Glomerular visceral epithelial cell (primary cell): Measurements from ENCODE around the gene ZNF740.
A peak's percentile ranks its signal among the peaks of the same experiment; 100 is the strongest.
"Not testable (repeated sequence)": the region's sequence is repeated elsewhere in the genome, so short reads cannot be mapped to it uniquely, and the experiment has no call there.

Source experiments
- DNase-seq: peaks from one replicate; pipeline ENCODE4 v3.0.0-alpha.2; 2016; ENCODE audit errors: extremely low spot score

ZNF740 gene

DNA sequence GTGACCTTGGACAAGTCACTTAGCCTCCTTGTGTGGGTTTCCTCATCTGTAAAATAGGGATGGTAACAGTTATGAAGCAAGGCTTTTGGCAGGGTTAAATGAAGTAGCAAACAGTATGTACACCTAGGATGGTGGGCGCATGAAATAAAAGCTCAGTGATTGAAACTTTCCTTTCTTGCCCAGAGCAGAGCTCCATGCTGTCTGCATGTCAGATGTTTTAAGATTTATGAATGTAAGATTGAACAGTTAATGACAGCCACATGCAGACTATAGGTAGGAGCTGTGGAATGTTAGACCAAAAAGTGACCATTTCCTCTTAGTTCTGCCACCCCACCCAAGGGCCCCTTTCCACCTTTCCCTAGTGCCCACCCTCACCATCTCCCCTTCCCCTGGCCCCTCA lies 14.5 kb downstream of the ZNF740 start:
- no peak for DNase-seq

- DNase-seq: peak; percentile 41
Measured at GRCh38 chr12:53195516-53196420, 15.2 kb downstream of the ZNF740 start.

- DNase-seq: no peak
Measured at GRCh38 chr12:53196486-53196885, 16.0 kb downstream of the ZNF740 start.

GRCh38 chr12:53197011-53197640 lies 16.6 kb downstream of the ZNF740 start:
- no peak for DNase-seq

GRCh38 chr12:53198486-53199110 lies 18.1 kb downstream of the ZNF740 start:
- no peak for DNase-seq

DNA sequence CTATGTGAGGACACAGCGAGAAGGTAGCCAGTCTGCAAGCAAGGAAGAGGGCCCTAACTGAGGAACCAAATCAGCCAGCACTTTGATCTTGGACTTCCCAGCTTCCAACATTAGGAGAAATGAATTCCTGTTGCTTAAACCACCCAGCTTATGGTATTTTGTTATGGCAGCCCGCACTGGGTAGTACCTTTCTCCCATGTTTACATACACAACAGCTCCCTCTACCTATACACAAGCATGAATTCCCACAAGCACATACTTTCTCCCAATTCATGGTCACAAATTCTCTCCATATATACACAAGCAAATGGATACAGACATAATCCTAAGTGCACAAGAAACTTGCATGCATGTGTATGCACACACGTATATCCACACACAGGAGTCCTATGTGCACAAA lies 19.2 kb downstream of the ZNF740 start:
- DNase-seq: no peak

GRCh38 chr12:53200107-53200457 lies 19.6 kb downstream of the ZNF740 start:
- DNase-seq: no peak

DNA sequence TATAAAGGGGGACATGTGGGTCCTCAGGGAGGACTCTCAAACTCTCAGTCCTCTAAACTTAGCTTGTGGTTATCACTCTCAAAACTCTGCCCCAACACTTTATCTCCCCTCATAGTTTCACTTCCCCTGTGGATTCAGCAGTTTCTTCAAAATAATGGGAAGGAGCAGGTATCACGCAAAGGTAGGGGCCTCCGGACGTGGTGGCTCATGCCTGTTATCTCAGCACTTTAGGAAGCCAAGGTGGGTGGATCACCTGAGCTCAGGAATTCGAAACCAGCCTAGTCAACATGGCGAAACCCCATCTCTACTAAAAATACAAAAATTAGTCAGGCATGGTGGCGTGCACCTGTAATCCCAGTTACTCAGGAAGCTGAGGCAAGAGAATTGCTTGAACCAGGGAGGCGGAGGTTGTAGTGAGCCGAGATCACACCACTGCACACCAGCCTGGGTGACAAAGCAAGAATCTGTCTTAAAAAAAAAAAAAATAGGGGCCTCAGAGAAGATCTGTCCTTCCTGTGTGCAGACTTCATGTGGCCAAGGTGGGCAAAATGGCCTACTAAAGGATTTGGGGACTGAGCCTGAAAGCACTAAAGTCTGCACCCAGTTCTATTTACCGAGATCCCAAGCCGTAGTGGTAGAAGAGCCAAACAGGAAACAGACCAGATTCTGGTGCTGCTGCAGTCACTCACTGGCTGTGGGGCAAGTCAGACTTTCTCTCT lies 20.1 kb downstream of the ZNF740 start:
- peak; percentile 26 for DNase-seq

GRCh38 chr12:53201177-53201541 lies 20.6 kb downstream of the ZNF740 start:
- peak; percentile 38 for DNase-seq

GRCh38 chr12:53201639-53202038 lies 21.1 kb downstream of the ZNF740 start:
- no peak for DNase-seq

- not testable (repeated sequence) for DNase-seq
Measured at GRCh38 chr12:53202316-53202715, 21.8 kb downstream of the ZNF740 start.

- DNase-seq: no peak
Measured at GRCh38 chr12:53204351-53204750, 23.8 kb downstream of the ZNF740 start.

DNA sequence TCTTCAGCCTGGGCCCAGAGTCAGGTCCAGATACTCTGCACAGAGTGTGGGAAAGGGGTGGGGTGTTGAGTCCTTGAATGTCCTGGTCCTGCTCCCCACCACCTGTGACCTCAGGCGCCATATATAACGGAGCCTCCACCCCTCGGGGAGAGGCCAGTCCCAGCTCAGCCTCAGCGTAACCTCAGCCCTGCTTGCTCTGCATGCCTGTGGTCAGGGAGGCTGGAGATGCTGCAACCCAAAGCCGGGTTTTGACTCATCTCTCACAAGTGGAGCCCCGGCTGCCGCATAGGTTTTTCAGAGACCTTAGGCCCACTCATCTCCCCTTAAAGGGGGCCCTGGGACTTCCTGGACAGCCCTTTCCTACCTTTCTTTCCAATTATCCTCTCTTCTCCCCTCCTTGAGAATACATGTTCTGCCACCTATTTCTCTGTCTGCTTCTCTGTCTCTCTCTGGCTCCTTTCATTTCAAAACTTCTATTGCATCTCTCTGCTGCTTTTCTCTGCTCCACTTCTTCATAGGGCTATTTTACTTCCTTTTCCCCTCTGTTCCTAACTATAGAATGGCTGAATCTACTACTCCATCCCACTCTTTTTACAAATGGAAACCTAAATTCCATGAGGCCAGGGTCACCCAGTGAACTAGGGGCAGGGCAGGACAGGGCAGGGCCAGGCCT lies 25.4 kb downstream of the ZNF740 start:
- peak; percentile 79 for DNase-seq

- no peak for DNase-seq
Measured at GRCh38 chr12:53207042-53207441, 26.5 kb downstream of the ZNF740 start, which contains the start of gene ITGB7. Gene ITGB7 (minus strand): TSS chr12:53207251. CDS start chr12:53200443, 6,808 bp downstream.

- DNase-seq: no peak
Measured at GRCh38 chr12:53208435-53208834, 27.9 kb downstream of the ZNF740 start.

DNA sequence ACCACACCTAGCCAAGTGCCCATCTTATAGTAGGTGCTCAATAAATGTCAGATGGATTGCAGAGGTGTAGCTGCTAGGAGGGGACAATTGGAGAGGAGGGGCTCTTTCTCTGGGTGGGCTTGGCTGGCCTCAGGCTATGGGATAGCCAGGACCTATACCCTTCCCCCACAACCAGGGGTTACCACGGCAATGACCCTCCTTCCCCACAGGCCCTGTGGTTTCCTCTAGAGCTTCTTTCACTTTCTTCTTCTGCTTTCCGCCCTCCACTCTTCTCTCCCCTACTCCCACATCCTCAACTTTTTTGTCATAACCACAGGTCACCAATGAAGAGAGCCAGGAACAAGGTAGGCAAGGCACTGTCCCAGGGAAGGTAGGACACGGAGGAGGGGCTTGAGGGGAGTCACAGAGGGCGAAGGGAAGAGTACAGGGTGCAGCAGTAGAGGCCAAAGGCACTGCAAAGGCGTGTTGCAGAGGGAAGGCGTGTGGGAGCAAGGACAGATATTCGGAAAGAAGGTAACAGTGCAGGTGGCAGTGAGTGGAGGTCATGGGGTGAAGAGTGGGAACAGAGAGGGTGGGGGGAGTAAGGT lies 28.4 kb downstream of the ZNF740 start:
- DNase-seq: no peak

DNA sequence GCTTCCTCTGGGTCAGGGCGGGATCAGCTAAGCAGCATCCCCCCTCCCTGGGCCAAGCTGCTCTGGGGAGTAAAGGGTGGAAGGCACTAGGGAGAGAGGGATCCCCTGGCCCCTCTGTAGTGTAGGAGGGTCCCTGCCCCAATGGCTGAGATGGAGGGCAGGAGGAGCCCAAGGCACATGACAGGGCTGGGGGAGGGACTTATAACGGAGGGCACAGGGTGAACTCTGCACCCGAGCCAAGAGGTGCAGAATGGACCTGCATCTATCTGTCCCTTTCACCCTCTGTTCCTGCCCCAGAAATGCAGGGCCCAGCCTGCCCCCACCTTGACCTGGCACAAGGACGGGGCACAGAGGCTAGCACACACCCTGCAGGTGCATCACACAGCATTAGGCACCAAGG lies 30.3 kb downstream of the ZNF740 start:
- DNase-seq: no peak

GRCh38 chr12:53211476-53212381 lies 31.2 kb downstream of the ZNF740 start:
- DNase-seq: no peak

- DNase-seq: no peak
Measured at GRCh38 chr12:53212931-53213330, 32.4 kb downstream of the ZNF740 start.

GRCh38 chr12:53213348-53213747 lies 32.8 kb downstream of the ZNF740 start:
- peak; percentile 77 for DNase-seq
